DOHH2 (cell line): Measurements from ENCODE around the gene TMEM121B.

Experiments used
- H3F3A ChIP-seq: fragments of 200-600 bp; sonication (generic), shearing (Covaris generic); 2 replicates; pipeline ENCODE4 v1.6.0; 2016; ENCODE audit warnings: antibody characterized with exemption, mild to moderate bottlenecking; ENCODE audit not compliant: control insufficient read depth, insufficient read depth
- H3K27ac ChIP-seq: fragments of 200-600 bp; sonication (generic); 2 replicates; pipeline ENCODE4 v1.5.1; 2014; ENCODE audit warnings: low read depth, mild to moderate bottlenecking, low read length, moderate library complexity
- H3K27me3 ChIP-seq: fragments of 200-600 bp; sonication (generic); 2 replicates; pipeline ENCODE4 v1.6.1; 2014; ENCODE audit warnings: mild to moderate bottlenecking, low read length, mixed read lengths; ENCODE audit not compliant: control insufficient read depth
- H3K36me3 ChIP-seq: fragments of 200-600 bp; sonication (generic); 2 replicates; pipeline ENCODE4 v1.6.1; 2014; ENCODE audit warnings: mild to moderate bottlenecking, low read length, moderate library complexity, mixed read lengths; ENCODE audit not compliant: control insufficient read depth
- H3K4me1 ChIP-seq: fragments of 200-600 bp; sonication (generic); 2 replicates; pipeline ENCODE4 v1.6.1; 2014; ENCODE audit warnings: mild to moderate bottlenecking, low read length, mixed read lengths; ENCODE audit not compliant: control insufficient read depth
- H3K4me2 ChIP-seq: fragments of 200-600 bp; sonication (generic); 2 replicates; pipeline ENCODE4 v1.6.0; 2014; ENCODE audit warnings: mild to moderate bottlenecking, low read length, moderate library complexity
- H3K4me3 ChIP-seq: fragments of 200-600 bp; sonication (generic); 2 replicates; pipeline ENCODE4 v1.5.1; 2014; ENCODE audit warnings: mild to moderate bottlenecking, low read length, mixed read lengths
- H3K79me2 ChIP-seq: fragments of 200-600 bp; sonication (generic); 2 replicates; pipeline ENCODE4 v1.6.1; 2014; ENCODE audit warnings: mild to moderate bottlenecking, low read length, mixed read lengths; ENCODE audit not compliant: control insufficient read depth
- H3K9me2 ChIP-seq: fragments of 200-600 bp; sonication (generic); replicated peaks from 2 replicates; pipeline ENCODE4 v1.6.1; 2014; ENCODE audit warnings: mild to moderate bottlenecking, low read length, mixed read lengths; ENCODE audit not compliant: control insufficient read depth
- H3K9me3 ChIP-seq: fragments of 200-600 bp; sonication (generic); 2 replicates; pipeline ENCODE4 v1.6.1; 2014; ENCODE audit warnings: antibody characterized with exemption, low read length, mixed read lengths; ENCODE audit not compliant: control insufficient read depth, insufficient read depth
- H4K20me1 ChIP-seq: fragments of 200-600 bp; sonication (generic); 2 replicates; pipeline ENCODE4 v1.6.0; 2014; ENCODE audit warnings: low read depth, mild to moderate bottlenecking, antibody characterized with exemption, low read length, moderate library complexity; ENCODE audit not compliant: control insufficient read depth, insufficient read depth
- CTCF ChIP-seq: fragments of 200-600 bp; sonication (generic); IDR thresholded peaks from one replicate; pipeline ENCODE4 v1.5.1; 2014; ENCODE audit warnings: antibody characterized with exemption, mild to moderate bottlenecking, low read depth, low read length; ENCODE audit not compliant: poor library complexity, severe bottlenecking
- EZH2phosphoT487 ChIP-seq: fragments of 200-600 bp; sonication (generic); IDR thresholded peaks from 2 replicates; pipeline ENCODE4 v1.6.1; 2017; ENCODE audit warnings: borderline replicate concordance, mild to moderate bottlenecking, antibody characterized with exemption, low read length, moderate library complexity, mixed read lengths

TMEM121B gene

GRCh38 chr22:17140826-17141766 lies 19.9 kb upstream of the TMEM121B start:
- no peak overlapping the region for H3K27ac ChIP-seq
- no peaks in the 10 kb centered on the region for H3K4me1 ChIP-seq
- TF ChIP-seq EZH2phosphoT487 = no peak
- no peak for TF ChIP-seq CTCF
- H3K79me2 ChIP-seq = no peaks in the 10 kb centered on the region; the same call in 1 of the 2 replicates
- no peak overlapping the region for H3K4me3 ChIP-seq
- H3K4me2 ChIP-seq = no peak overlapping the region
- H3K27me3 ChIP-seq = no peaks in the 10 kb centered on the region
- H3K36me3 ChIP-seq = peaks cover 77% of the 10 kb centered on the region
- no peaks in the 10 kb centered on the region for H3K9me2 ChIP-seq
- no peaks in the 10 kb centered on the region for H3K9me3 ChIP-seq
- H3F3A ChIP-seq = no peaks in the 10 kb centered on the region
- no peaks in the 10 kb centered on the region for H4K20me1 ChIP-seq

GRCh38 chr22:17140022-17140421 lies 18.9 kb upstream of the TMEM121B start:
- Histone ChIP-seq H3K4me3 (no peak overlapping the region), H4K20me1 (no peaks in the 10 kb centered on the region), H3F3A (no peaks in the 10 kb centered on the region), H3K36me3 (peaks cover 67% of the 10 kb centered on the region), H3K9me2 (no peaks in the 10 kb centered on the region), H3K9me3 (no peaks in the 10 kb centered on the region), H3K4me2 (no peak overlapping the region), H3K27me3 (no peaks in the 10 kb centered on the region), H3K27ac (no peak overlapping the region), H3K79me2 (no peaks in the 10 kb centered on the region), H3K4me1 (no peaks in the 10 kb centered on the region)
- no peak for TF ChIP-seq CTCF
- TF ChIP-seq EZH2phosphoT487 = no peak

DNA sequence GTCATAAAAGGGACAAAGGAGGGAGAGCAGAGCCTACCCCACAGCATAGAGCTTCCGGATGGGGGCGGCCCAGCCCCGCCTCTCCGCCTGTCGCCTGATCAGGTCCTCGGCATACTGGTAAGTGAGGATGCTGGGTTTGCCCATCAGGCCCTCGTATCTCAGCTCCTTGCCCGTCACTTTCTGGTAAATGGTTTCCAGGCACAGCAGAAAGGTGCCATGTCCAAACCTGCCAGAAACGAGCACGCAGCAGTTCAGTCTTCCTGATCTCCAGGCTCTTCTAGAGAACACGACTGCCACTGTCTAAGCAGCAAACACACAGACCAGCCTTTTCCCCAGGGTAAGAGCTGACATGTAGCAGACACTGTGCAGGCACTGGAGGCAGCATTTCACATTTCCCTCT lies 17.4 kb upstream of the TMEM121B start:
- Histone ChIP-seq H3K27ac (no peak overlapping the region), H3K79me2 (no peaks in the 10 kb centered on the region), H3K4me1 (peaks cover 2% of the 10 kb centered on the region), H3K4me2 (no peak overlapping the region), H3K27me3 (no peaks in the 10 kb centered on the region), H3K4me3 (no peak overlapping the region), H3K9me3 (no peaks in the 10 kb centered on the region), H3K9me2 (no peaks in the 10 kb centered on the region), H3F3A (no peaks in the 10 kb centered on the region), H3K36me3 (peaks cover 56% of the 10 kb centered on the region), H4K20me1 (no peaks in the 10 kb centered on the region)
- no peak for TF ChIP-seq EZH2phosphoT487
- TF ChIP-seq CTCF = no peak
